ENCODE measurements around the gene PITPNC1. TPM values are rescaled to one million over a fixed set of nuclear protein-coding genes. Genes with fewer than 3 reads are reported as not detected.

Gene PITPNC1
- total RNA-seq, 1 donor from 2014 or later = 13.0 TPM

GRCh38 chr17:67655478-67656148, 278.5 kb downstream of the PITPNC1 start:
- no peaks in the 10 kb centered on the region for H3K36me3 ChIP-seq (ENCODE audit: control insufficient read depth, insufficient read depth, low read length)
- DNase-seq (ENCODE audit: low read depth) = no peak
- no peak overlapping the region for H3K4me3 ChIP-seq (ENCODE audit: low read depth, low read length)
- H3K27me3 ChIP-seq (ENCODE audit: control insufficient read depth, insufficient read depth, low read length) = no peaks in the 10 kb centered on the region
- no peak for TF ChIP-seq CTCF (IDR thresholded peaks at IDR 0.05; ENCODE audit: insufficient read depth, low read length, poor library complexity, severe bottlenecking)

GRCh38 chr17:67656494-67657203, 279.6 kb downstream of the PITPNC1 start:
- no peak overlapping the region for H3K4me3 ChIP-seq (ENCODE audit: low read depth, low read length)
- DNase-seq (ENCODE audit: low read depth) = no peak
- no peaks in the 10 kb centered on the region for H3K27me3 ChIP-seq (ENCODE audit: control insufficient read depth, insufficient read depth, low read length)
- no peak for TF ChIP-seq CTCF (IDR thresholded peaks at IDR 0.05; ENCODE audit: insufficient read depth, low read length, poor library complexity, severe bottlenecking)
- no peaks in the 10 kb centered on the region for H3K36me3 ChIP-seq (ENCODE audit: control insufficient read depth, insufficient read depth, low read length)

GRCh38 chr17:67657596-67657995, 280.5 kb downstream of the PITPNC1 start:
- Histone ChIP-seq H3K4me3 (ENCODE audit: low read depth, low read length) (no peak overlapping the region), H3K27me3 (ENCODE audit: control insufficient read depth, insufficient read depth, low read length) (no peaks in the 10 kb centered on the region), H3K36me3 (ENCODE audit: control insufficient read depth, insufficient read depth, low read length) (no peaks in the 10 kb centered on the region)
- no peak for DNase-seq (ENCODE audit: low read depth)
- no peak for TF ChIP-seq CTCF (IDR thresholded peaks at IDR 0.05; ENCODE audit: insufficient read depth, low read length, poor library complexity, severe bottlenecking)

GRCh38 chr17:67658265-67658664, 281.2 kb downstream of the PITPNC1 start:
- no peak overlapping the region for H3K4me3 ChIP-seq (ENCODE audit: low read depth, low read length)
- TF ChIP-seq CTCF (IDR thresholded peaks at IDR 0.05; ENCODE audit: insufficient read depth, low read length, poor library complexity, severe bottlenecking) = no peak
- DNase-seq (ENCODE audit: low read depth) = no peak
- no peaks in the 10 kb centered on the region for H3K36me3 ChIP-seq (ENCODE audit: control insufficient read depth, insufficient read depth, low read length)
- H3K27me3 ChIP-seq (ENCODE audit: control insufficient read depth, insufficient read depth, low read length) = no peaks in the 10 kb centered on the region

GRCh38 chr17:67659028-67659427, 281.9 kb downstream of the PITPNC1 start:
- Histone ChIP-seq H3K36me3 (ENCODE audit: control insufficient read depth, insufficient read depth, low read length) (no peaks in the 10 kb centered on the region), H3K4me3 (ENCODE audit: low read depth, low read length) (no peak overlapping the region), H3K27me3 (ENCODE audit: control insufficient read depth, insufficient read depth, low read length) (no peaks in the 10 kb centered on the region)
- DNase-seq (ENCODE audit: low read depth) = no peak
- no peak for TF ChIP-seq CTCF (IDR thresholded peaks at IDR 0.05; ENCODE audit: insufficient read depth, low read length, poor library complexity, severe bottlenecking)

Data from kidney epithelial cell (primary cell).